ENCODE results near the gene OR6K6. TPM values are rescaled to one million over a fixed set of nuclear protein-coding genes. Genes with fewer than 3 reads are reported as not detected.

The OR6K6 gene
- total and polyA plus RNA-seq, 4 donors = not detected

DNA sequence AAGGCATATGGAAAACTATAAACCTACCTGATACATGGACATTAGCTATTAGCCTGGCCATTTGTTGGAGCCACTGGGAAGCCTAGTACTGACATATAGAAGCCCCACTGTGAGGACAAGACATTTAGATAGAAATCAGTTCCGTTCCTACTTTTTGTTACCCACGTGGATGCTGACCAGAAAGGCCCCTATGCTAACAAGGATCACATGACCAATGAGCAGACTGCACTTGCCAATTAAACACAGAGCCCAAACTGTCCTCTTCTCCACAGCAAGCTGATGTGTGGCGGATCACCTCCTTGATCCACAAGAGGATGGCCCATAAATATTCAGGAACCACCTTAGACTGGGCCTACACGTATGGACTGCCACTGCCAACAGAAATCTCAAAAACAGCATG lies 22.8 kb upstream of the OR6K6 start:
- no peaks in the 10 kb centered on the region for H3K9me3 ChIP-seq (ENCODE audit: control insufficient read depth in 4 of 4, insufficient read depth in 3 of 4, low read length in 3 of 4)
- H3K9ac ChIP-seq (ENCODE audit: insufficient read depth in 1 of 2, low read length in 2 of 2) = no peak overlapping the region
- no peak overlapping the region for H3K4me3 ChIP-seq
- H3K36me3 ChIP-seq (ENCODE audit: control insufficient read depth in 4 of 4, insufficient read depth in 4 of 4, low read length in 4 of 4) = no peaks in the 10 kb centered on the region
- no peak for DNase-seq
- H3K27me3 ChIP-seq (ENCODE audit: control insufficient read depth in 3 of 3, insufficient read depth in 3 of 3, low read length in 2 of 3) = no peaks in the 10 kb centered on the region
- ATAC-seq (ENCODE audit: insufficient read depth, low FRiP score) = no peak
- H3K4me1 ChIP-seq (ENCODE audit: control insufficient read depth in 5 of 5, insufficient read depth in 5 of 5, low read length in 5 of 5) = no peaks in the 10 kb centered on the region
- no peak overlapping the region for H3K27ac ChIP-seq (ENCODE audit: low read depth in 1 of 2, low read length in 1 of 2)
- 83 to 93% methylated on average over 4 of the region's 4 CpGs for WGBS, 2 donors
- TF ChIP-seq, protein P1, sequence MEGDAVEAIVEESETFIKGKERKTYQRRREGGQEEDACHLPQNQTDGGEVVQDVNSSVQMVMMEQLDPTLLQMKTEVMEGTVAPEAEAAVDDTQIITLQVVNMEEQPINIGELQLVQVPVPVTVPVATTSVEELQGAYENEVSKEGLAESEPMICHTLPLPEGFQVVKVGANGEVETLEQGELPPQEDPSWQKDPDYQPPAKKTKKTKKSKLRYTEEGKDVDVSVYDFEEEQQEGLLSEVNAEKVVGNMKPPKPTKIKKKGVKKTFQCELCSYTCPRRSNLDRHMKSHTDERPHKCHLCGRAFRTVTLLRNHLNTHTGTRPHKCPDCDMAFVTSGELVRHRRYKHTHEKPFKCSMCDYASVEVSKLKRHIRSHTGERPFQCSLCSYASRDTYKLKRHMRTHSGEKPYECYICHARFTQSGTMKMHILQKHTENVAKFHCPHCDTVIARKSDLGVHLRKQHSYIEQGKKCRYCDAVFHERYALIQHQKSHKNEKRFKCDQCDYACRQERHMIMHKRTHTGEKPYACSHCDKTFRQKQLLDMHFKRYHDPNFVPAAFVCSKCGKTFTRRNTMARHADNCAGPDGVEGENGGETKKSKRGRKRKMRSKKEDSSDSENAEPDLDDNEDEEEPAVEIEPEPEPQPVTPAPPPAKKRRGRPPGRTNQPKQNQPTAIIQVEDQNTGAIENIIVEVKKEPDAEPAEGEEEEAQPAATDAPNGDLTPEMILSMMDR (IDR thresholded peaks at IDR 0.05; ENCODE audit: control extremely low read depth, extremely low read depth) = no peak

DNA sequence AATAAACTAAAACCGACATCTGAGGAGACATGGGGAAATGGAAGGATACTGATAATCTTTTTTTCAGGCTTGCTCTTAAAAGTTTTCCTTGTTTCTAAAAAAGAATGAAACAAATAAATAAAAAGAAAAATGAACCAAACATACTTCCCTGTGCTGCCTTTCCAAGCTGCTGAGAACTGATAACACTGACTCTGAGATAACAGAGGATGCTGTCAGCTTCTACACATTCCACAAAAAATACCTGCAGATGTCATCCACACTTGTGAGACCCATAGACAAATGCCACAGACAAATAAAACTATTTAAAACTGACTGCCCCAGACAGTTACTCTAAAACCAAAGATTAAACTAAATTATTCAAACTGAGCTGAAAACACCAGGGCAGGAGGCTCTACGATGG lies 22.0 kb upstream of the OR6K6 start:
- no peak overlapping the region for H3K9ac ChIP-seq (ENCODE audit: insufficient read depth in 1 of 2, low read length in 2 of 2)
- H3K4me1 ChIP-seq (ENCODE audit: control insufficient read depth in 5 of 5, insufficient read depth in 5 of 5, low read length in 5 of 5) = no peaks in the 10 kb centered on the region
- ATAC-seq (ENCODE audit: insufficient read depth, low FRiP score) (no peak), DNase-seq (no peak)
- no peaks in the 10 kb centered on the region for H3K9me3 ChIP-seq (ENCODE audit: control insufficient read depth in 4 of 4, insufficient read depth in 3 of 4, low read length in 3 of 4)
- H3K27me3 ChIP-seq (ENCODE audit: control insufficient read depth in 3 of 3, insufficient read depth in 3 of 3, low read length in 2 of 3) = no peaks in the 10 kb centered on the region
- H3K4me3 ChIP-seq = no peak overlapping the region
- TF ChIP-seq, protein P1 (IDR thresholded peaks at IDR 0.05; ENCODE audit: control extremely low read depth, extremely low read depth) = no peak
- 56 to 84% methylated on average over 2 of the region's 2 CpGs for WGBS, 2 donors
- H3K27ac ChIP-seq (ENCODE audit: low read depth in 1 of 2, low read length in 1 of 2) = no peak overlapping the region
- no peaks in the 10 kb centered on the region for H3K36me3 ChIP-seq (ENCODE audit: control insufficient read depth in 4 of 4, insufficient read depth in 4 of 4, low read length in 4 of 4)

DNA sequence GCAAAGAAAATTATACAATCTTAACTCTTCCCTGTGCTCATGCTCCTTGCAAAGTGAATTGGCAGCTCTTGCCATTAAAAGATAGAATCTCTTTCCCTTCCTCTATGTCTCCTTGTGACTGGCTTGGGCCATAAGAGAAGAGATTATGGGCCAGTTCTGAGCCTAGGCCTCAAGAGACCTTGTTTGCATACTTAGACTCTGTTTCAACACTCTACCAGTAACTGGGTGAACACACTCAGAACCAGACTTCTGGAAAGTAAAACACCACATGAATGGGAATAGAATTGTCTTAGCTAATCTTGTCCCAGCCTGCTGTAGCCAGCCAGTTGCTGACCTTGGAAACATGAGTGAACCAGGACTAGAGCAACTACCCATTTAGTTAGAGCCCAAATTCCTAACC lies 18.7 kb upstream of the OR6K6 start:
- Histone ChIP-seq H3K4me1 (ENCODE audit: control insufficient read depth in 5 of 5, insufficient read depth in 5 of 5, low read length in 5 of 5) (no peaks in the 10 kb centered on the region), H3K36me3 (ENCODE audit: control insufficient read depth in 4 of 4, insufficient read depth in 4 of 4, low read length in 4 of 4) (no peaks in the 10 kb centered on the region), H3K27ac (ENCODE audit: low read depth in 1 of 2, low read length in 1 of 2) (no peak overlapping the region), H3K9ac (ENCODE audit: insufficient read depth in 1 of 2, low read length in 2 of 2) (no peak overlapping the region), H3K27me3 (ENCODE audit: control insufficient read depth in 3 of 3, insufficient read depth in 3 of 3, low read length in 2 of 3) (no peaks in the 10 kb centered on the region), H3K9me3 (ENCODE audit: control insufficient read depth in 4 of 4, insufficient read depth in 3 of 4, low read length in 3 of 4) (no peaks in the 10 kb centered on the region), H3K4me3 (no peak overlapping the region)
- TF ChIP-seq, protein P1 (IDR thresholded peaks at IDR 0.05; ENCODE audit: control extremely low read depth, extremely low read depth) = no peak
- no peak for DNase-seq
- no peak for ATAC-seq (ENCODE audit: insufficient read depth, low FRiP score)

DNA sequence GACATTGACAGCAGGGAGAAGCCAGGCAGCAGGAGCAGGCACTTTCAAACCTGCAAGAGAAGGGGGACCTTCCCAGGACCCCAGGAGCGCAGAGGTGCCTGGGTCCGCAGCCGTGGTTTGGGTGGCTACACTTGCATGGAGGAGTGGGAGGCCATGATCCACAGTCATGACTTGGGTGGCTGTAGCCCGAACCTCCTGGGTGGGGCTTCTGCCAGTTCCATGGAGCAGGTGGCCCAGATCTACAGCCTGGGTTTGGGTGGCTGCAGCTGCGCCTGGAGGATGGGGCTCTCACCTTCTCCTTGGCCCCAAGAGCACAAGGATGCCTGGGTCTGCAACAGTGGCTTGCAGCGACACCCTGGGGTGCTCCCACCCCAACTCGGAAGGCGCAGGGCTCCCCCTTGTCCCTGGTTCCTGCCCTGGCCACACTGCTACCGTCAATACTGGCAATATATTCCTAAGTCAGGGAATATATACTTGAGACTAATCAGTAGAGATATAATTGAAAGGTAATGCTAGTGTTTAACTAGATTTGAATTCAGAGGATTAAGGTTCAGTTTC lies 2.3 kb upstream of the OR6K6 start:
- Histone ChIP-seq H3K4me1 (ENCODE audit: control insufficient read depth in 5 of 5, insufficient read depth in 5 of 5, low read length in 5 of 5) (no peaks in the 10 kb centered on the region), H3K9ac (ENCODE audit: insufficient read depth in 1 of 2, low read length in 2 of 2) (no peak overlapping the region), H3K4me3 (no peak overlapping the region), H3K27me3 (ENCODE audit: control insufficient read depth in 3 of 3, insufficient read depth in 3 of 3, low read length in 2 of 3) (no peaks in the 10 kb centered on the region), H3K27ac (ENCODE audit: low read depth in 1 of 2, low read length in 1 of 2) (no peak overlapping the region), H3K9me3 (ENCODE audit: control insufficient read depth in 4 of 4, insufficient read depth in 3 of 4, low read length in 3 of 4) (no peaks in the 10 kb centered on the region), H3K36me3 (ENCODE audit: control insufficient read depth in 4 of 4, insufficient read depth in 4 of 4, low read length in 4 of 4) (no peaks in the 10 kb centered on the region)
- DNase-seq (no peak), ATAC-seq (ENCODE audit: insufficient read depth, low FRiP score) (no peak)
- WGBS, 2 donors = 93% methylated on average over 9 of the region's 9 CpGs
- TF ChIP-seq, protein P1 (IDR thresholded peaks at IDR 0.05; ENCODE audit: control extremely low read depth, extremely low read depth) = no peak

Data from lung (tissue), 12 donors.